ENCODE results near the gene PACRG.
"Not testable (repeated sequence)": the region's sequence is repeated elsewhere in the genome, so short reads cannot be mapped to it uniquely, and the experiment has no call there.

The PACRG gene

GRCh38 chr6:162727322-162728182 is at the start of gene PACRG, which contains the start of gene PRKN:
Gene PACRG, plus strand, starts transcription at chr6:162727974.
Gene PRKN, minus strand, starts transcription at chr6:162727766.
- DNase-seq, result peak; percentile 92

- DNase-seq, result not testable (repeated sequence)
These were observed 48.9 kb upstream of the PACRG start for GRCh38 chr6:162678896-162679295.

- no peak for DNase-seq
These were observed 48.1 kb upstream of the PACRG start for GRCh38 chr6:162679681-162680080.

GRCh38 chr6:162680367-162680766 is 47.4 kb upstream of the PACRG start:
- DNase-seq, result no peak

GRCh38 chr6:162680871-162681270 is 46.9 kb upstream of the PACRG start:
- DNase-seq, result no peak

- DNase-seq, result no peak
These were observed 46.3 kb upstream of the PACRG start for GRCh38 chr6:162681447-162681846.

GRCh38 chr6:162683135-162683534 is 44.6 kb upstream of the PACRG start:
- no peak for DNase-seq

- DNase-seq, result no peak
These were observed 43.7 kb upstream of the PACRG start for GRCh38 chr6:162684052-162684451.

GRCh38 chr6:162684961-162685360 is 42.8 kb upstream of the PACRG start:
- no peak for DNase-seq

GRCh38 chr6:162685586-162685985 is 42.2 kb upstream of the PACRG start:
- no peak for DNase-seq

GRCh38 chr6:162688751-162689345 is 38.9 kb upstream of the PACRG start:
- no peak for DNase-seq

GRCh38 chr6:162690158-162690557 is 37.6 kb upstream of the PACRG start:
- DNase-seq, result no peak

GRCh38 chr6:162697872-162698403 is 29.8 kb upstream of the PACRG start:
- no peak for DNase-seq

- DNase-seq, result no peak
These were observed 29.3 kb upstream of the PACRG start for GRCh38 chr6:162698440-162698839.

- no peak for DNase-seq
These were observed 27.8 kb upstream of the PACRG start for GRCh38 chr6:162699961-162700360.

GRCh38 chr6:162700966-162701365 is 26.8 kb upstream of the PACRG start:
- DNase-seq, result no peak

- DNase-seq, result no peak
These were observed 26.2 kb upstream of the PACRG start for GRCh38 chr6:162701551-162701950.

GRCh38 chr6:162702446-162702845 is 25.3 kb upstream of the PACRG start:
- DNase-seq, result no peak

- no peak for DNase-seq
These were observed 23.8 kb upstream of the PACRG start for GRCh38 chr6:162704001-162704400.

GRCh38 chr6:162705736-162706135 is 22.0 kb upstream of the PACRG start:
- DNase-seq, result no peak

- DNase-seq, result no peak
These were observed 21.5 kb upstream of the PACRG start for GRCh38 chr6:162706232-162706631.

GRCh38 chr6:162708971-162709370 is 18.8 kb upstream of the PACRG start:
- DNase-seq, result no peak

- no peak for DNase-seq
These were observed 18.3 kb upstream of the PACRG start for GRCh38 chr6:162709431-162709830.

- no peak for DNase-seq
These were observed 17.4 kb upstream of the PACRG start for GRCh38 chr6:162710419-162710818.
